OCI-LY1 (cell line): Measurements from ENCODE around the gene MUC5AC.

Source experiments
- H2AFZ ChIP-seq: fragments of 200-600 bp; sonication (generic), shearing (Covaris generic); 2 replicates; pipeline ENCODE4 v1.6.0; 2014; ENCODE audit warnings: antibody characterized with exemption, mild to moderate bottlenecking, low read length
- H3F3A ChIP-seq: fragments of 200-600 bp; sonication (generic), shearing (Covaris generic); 2 replicates; pipeline ENCODE4 v1.6.0; 2014; ENCODE audit warnings: mild to moderate bottlenecking, antibody characterized with exemption, low read length, moderate library complexity; ENCODE audit not compliant: insufficient read depth
- H3K27ac ChIP-seq: fragments of 200-600 bp; sonication (generic); 2 replicates; pipeline ENCODE4 v1.5.1; 2014; ENCODE audit warnings: low read length, mixed run types, mild to moderate bottlenecking, low read depth; ENCODE audit not compliant: poor library complexity, severe bottlenecking
- H3K27me3 ChIP-seq: fragments of 200-600 bp; sonication (generic); 2 replicates; pipeline ENCODE4 v1.6.0; 2014; ENCODE audit warnings: antibody characterized with exemption, mild to moderate bottlenecking, low read length, moderate library complexity; ENCODE audit not compliant: insufficient read depth
- H3K36me3 ChIP-seq: fragments of 200-600 bp; sonication (generic); 2 replicates; pipeline ENCODE4 v1.6.1; 2014; ENCODE audit warnings: mild to moderate bottlenecking, antibody characterized with exemption, low read length, moderate library complexity, mixed read lengths; ENCODE audit not compliant: insufficient read depth
- H3K4me1 ChIP-seq: fragments of 200-600 bp; sonication (generic); 2 replicates; pipeline ENCODE4 v1.5.1; 2014; ENCODE audit warnings: mild to moderate bottlenecking, low read length, moderate library complexity; ENCODE audit not compliant: insufficient read depth, severe bottlenecking
- H3K4me2 ChIP-seq: fragments of 200-600 bp; sonication (generic), shearing (Covaris generic); 2 replicates; pipeline ENCODE4 v1.6.1; 2014; ENCODE audit warnings: low read length
- H3K4me3 ChIP-seq: fragments of 200-600 bp; sonication (generic); 2 replicates; pipeline ENCODE4 v1.5.1; 2014; ENCODE audit warnings: low read length, low read depth, mild to moderate bottlenecking, mixed read lengths; ENCODE audit not compliant: poor library complexity, severe bottlenecking
- H3K79me2 ChIP-seq: fragments of 200-600 bp; shearing (Covaris generic); 2 replicates; pipeline ENCODE4 v1.6.1; 2016; ENCODE audit warnings: mixed run types, low read length, mixed read lengths; ENCODE audit not compliant: insufficient read depth
- H3K9ac ChIP-seq: fragments of 200-600 bp; sonication (generic), shearing (Covaris generic); 2 replicates; pipeline ENCODE4 v1.6.1; 2014; ENCODE audit warnings: mild to moderate bottlenecking, low read length, mixed read lengths
- H3K9me2 ChIP-seq: fragments of 200-600 bp; sonication (generic), shearing (Covaris generic); 2 replicates; pipeline ENCODE4 v1.6.1; 2014; ENCODE audit warnings: low read depth, mild to moderate bottlenecking, low read length, mixed read lengths
- H3K9me3 ChIP-seq: fragments of 200-600 bp; shearing (Covaris generic); 2 replicates; pipeline ENCODE4 v1.6.1; 2014; ENCODE audit warnings: low read length, mixed read lengths
- H4K20me1 ChIP-seq: fragments of 200-600 bp; sonication (generic), shearing (Covaris generic); 2 replicates; pipeline ENCODE4 v1.6.0; 2016; ENCODE audit warnings: mild to moderate bottlenecking, low read length; ENCODE audit not compliant: insufficient read depth
- CTCF ChIP-seq: fragments of 200-600 bp; sonication (generic), shearing (Covaris generic); IDR thresholded peaks from 2 replicates; pipeline ENCODE4 v1.5.1; 2017; ENCODE audit warnings: mild to moderate bottlenecking, antibody characterized with exemption, low read length, moderate library complexity, mixed read lengths
- EZH2 ChIP-seq: fragments of 200-600 bp; sonication (generic), shearing (Covaris generic); IDR thresholded peaks from 2 replicates; pipeline ENCODE4 v1.8.0; 2017; ENCODE audit warnings: borderline replicate concordance, mixed run types, mild to moderate bottlenecking, antibody characterized with exemption, low read length, moderate library complexity, mixed read lengths

MUC5AC gene

GRCh38 chr11:1233351-1234053, 75.7 kb downstream of the MUC5AC start:
- Histone ChIP-seq H4K20me1 (no peaks in the 10 kb centered on the region), H3K9me2 (no peaks in the 10 kb centered on the region), H3K9me3 (no peaks in the 10 kb centered on the region), H3F3A (no peaks in the 10 kb centered on the region), H2AFZ (no peak overlapping the region), H3K79me2 (no peaks in the 10 kb centered on the region), H3K9ac (no peak overlapping the region), H3K4me2 (no peak overlapping the region), H3K4me3 (no peak overlapping the region), H3K36me3 (no peaks in the 10 kb centered on the region), H3K27me3 (no peaks in the 10 kb centered on the region), H3K4me1 (no peaks in the 10 kb centered on the region), H3K27ac (no peak overlapping the region)
- TF ChIP-seq EZH2, result no peak
- no peak for TF ChIP-seq CTCF

- Histone ChIP-seq H2AFZ (no peak overlapping the region), H4K20me1 (no peaks in the 10 kb centered on the region), H3K79me2 (no peaks in the 10 kb centered on the region), H3K36me3 (no peaks in the 10 kb centered on the region), H3K9me3 (no peaks in the 10 kb centered on the region), H3K4me2 (no peak overlapping the region), H3K27me3 (no peaks in the 10 kb centered on the region), H3K9me2 (no peaks in the 10 kb centered on the region), H3K9ac (no peak overlapping the region), H3K27ac (no peak overlapping the region), H3K4me1 (no peaks in the 10 kb centered on the region), H3K4me3 (no peak overlapping the region), H3F3A (no peaks in the 10 kb centered on the region)
- TF ChIP-seq EZH2 (no peak), CTCF (no peak)
These were observed 76.4 kb downstream of the MUC5AC start for GRCh38 chr11:1234054-1234720.

GRCh38 chr11:1234771-1235305, 77.1 kb downstream of the MUC5AC start:
- Histone ChIP-seq H3K79me2 (no peaks in the 10 kb centered on the region), H4K20me1 (no peaks in the 10 kb centered on the region), H3K36me3 (no peaks in the 10 kb centered on the region), H3K4me1 (no peaks in the 10 kb centered on the region), H3F3A (no peaks in the 10 kb centered on the region), H3K9ac (no peak overlapping the region), H3K27ac (no peak overlapping the region), H3K4me2 (no peak overlapping the region), H3K9me2 (no peaks in the 10 kb centered on the region), H2AFZ (no peak overlapping the region), H3K4me3 (no peak overlapping the region), H3K9me3 (no peaks in the 10 kb centered on the region), H3K27me3 (no peaks in the 10 kb centered on the region)
- TF ChIP-seq CTCF, result no peak
- no peak for TF ChIP-seq EZH2
